GM18520 (cell line): ENCODE measurements around the gene C14orf180.

Experiments used
- ATAC-seq: cut with Tn5 transposase; IDR thresholded peaks from one replicate; pipeline ENCODE4 v1.9.1; 2021; ENCODE audit not compliant: unreplicated experiment

C14orf180 gene

DNA sequence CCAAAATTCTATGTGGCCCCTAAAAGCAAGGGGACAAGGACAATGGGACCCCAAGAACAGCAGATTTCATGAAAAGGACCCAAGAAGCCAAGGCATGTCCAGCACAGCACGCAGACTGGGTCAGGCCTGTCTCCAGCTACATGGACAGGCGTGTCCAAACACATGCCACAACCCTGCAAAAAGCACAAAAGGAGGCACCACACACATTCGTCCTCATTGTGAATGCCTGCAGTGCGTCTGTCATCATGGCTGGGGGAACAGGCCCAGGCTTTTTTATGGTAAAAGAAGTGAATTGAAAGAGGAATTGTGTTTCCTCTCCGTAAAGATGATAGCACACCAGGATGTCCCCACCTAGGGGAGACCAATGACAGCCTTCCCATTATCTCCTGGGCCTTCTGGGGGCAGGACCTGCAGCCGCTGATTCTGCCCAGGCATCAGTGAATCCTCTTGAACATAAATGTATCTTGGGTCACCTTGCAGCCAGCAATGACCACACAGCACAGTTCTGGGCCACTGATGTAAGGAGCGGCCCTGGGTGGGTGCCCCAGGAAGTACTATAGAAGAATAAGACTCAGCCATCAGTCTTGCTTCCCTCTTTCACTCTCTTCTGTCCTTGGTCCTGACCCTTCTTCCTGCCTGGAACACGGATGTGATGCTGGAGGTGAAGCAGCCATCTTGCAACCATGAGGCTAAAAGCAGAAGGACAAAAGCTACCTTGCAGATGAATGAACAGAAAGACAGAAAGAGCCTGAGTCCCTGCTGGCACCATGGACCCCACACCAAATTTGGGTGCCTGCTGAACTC lies 29.8 kb upstream of the C14orf180 start:
- ATAC-seq = no peak

DNA sequence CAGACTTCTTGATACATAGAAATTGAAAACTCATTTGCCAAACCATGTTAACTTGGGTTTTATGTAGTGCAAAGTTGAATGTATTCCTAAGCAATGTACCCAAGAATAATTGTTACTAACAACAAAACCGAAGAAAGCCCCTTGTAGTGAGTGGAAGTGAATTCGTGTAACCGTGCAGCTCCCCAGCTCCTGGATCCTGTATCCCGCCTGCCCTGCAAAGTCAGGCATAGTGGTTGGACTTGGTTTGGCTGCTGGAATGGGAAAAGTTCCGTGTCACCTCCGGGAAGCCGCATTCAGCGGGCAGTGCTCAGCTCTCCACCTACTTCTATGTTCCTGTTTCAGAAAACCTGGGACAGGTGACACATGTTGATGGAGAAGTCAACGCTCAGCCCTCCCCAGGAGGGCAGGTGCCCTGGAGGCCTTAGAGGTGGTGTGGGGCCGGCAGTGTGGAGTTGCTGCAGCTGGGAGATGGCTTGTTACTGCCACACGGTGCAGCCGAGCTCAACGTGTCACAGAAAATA lies 29.2 kb upstream of the C14orf180 start:
- no peak for ATAC-seq

DNA sequence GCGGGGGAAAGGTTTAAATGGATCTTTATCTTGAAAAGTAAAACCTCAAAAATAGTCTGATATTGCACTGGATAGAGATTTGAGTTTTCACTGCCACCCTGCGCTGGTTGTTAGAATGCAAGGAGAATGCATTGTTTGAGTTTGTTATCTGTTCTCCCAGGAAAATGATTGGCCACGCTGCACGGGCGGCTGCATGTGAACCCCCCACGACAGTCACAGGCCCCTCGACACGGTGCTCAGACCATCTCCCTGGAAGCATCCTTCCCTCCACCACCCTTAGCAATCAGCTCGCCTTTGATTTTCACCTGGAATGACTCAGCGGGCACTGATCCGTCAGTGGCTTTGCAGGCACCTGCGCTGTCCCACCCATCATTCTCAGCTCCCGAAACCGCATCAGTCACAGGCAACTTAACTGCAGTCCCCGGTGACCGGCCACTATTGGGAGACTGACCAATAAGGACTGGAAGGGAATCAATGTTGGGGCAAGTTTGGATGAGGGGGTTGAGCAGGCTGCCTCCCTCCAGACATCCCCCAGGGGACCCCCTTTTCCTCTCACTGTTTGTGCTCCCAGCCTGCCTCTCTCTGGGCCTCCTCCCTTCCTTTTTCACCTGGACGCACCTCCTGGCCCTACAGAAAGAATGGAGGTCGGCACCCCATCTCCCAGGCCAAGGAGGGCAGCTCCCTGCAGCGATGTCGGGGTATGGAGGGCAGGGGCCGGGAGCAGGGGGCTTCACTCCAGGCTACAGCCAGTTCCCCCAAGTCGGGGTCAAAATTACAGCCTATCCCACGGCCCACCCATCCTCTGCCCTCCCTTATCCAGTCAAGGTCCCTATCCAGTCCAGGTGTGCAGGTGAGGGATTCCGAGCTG lies 28.5 kb upstream of the C14orf180 start:
- no peak for ATAC-seq

DNA sequence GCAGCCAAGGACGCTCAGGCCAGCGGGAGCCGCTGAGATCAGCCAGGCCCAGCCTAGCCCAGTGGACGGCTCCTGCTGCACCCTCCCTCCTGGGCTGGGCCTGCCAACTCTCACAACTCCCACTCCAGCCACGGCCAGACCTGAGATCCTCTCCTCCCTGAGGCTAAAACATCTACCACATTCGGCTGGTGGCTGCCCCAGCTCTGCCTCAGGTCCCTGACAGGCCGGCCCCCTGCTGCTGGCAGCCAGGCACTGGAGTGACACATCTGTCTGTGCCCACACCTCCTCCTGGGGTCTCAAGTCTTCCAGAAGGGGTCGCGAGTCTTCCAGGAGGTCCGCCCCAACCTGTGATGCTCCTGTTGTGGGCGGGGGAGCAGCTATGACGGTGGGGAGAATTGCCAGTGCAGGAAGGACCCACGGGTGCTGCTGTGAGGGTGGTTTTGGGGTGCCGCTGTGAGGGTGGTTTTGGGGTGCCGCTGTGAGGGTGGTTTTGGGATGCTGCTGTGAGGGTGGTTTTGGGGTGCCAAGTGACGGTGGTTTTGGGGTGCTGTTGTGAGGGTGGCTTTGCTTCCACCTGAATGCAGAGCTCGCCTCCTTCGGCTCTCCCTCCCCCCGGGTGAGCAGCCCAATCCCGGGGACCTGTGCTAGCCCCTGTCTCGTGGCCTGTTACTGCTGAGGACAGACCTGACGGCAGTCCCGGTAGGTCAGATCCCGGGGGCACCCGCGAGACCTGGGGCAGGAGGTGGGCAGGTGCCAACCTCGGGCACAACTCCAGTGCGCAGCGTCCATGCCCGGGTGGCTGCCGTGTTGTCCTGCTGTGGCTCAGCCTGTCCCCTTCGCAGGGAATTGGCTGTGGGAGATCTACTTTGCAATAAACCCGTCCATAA lies 27.5 kb upstream of the C14orf180 start:
- no peak for ATAC-seq

DNA sequence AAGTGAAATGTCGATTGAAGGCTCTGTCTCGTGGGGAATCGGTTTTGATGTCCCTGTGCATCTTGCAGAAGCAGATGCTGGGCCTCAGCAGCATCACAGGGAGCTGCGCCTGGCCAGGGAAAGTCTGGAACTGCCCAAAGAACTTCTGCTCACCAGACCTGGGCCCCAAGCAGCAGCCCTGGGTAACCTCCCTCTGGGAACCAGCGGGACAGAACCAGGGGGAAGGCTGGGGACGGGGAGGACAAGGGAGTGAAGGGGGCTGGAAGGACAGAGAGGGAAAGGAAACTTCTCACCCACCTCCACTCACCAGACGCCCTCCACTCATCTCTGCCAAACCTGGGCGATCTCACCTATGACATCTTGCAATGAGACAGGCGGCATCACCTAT lies 26.8 kb upstream of the C14orf180 start:
- no peak for ATAC-seq

DNA sequence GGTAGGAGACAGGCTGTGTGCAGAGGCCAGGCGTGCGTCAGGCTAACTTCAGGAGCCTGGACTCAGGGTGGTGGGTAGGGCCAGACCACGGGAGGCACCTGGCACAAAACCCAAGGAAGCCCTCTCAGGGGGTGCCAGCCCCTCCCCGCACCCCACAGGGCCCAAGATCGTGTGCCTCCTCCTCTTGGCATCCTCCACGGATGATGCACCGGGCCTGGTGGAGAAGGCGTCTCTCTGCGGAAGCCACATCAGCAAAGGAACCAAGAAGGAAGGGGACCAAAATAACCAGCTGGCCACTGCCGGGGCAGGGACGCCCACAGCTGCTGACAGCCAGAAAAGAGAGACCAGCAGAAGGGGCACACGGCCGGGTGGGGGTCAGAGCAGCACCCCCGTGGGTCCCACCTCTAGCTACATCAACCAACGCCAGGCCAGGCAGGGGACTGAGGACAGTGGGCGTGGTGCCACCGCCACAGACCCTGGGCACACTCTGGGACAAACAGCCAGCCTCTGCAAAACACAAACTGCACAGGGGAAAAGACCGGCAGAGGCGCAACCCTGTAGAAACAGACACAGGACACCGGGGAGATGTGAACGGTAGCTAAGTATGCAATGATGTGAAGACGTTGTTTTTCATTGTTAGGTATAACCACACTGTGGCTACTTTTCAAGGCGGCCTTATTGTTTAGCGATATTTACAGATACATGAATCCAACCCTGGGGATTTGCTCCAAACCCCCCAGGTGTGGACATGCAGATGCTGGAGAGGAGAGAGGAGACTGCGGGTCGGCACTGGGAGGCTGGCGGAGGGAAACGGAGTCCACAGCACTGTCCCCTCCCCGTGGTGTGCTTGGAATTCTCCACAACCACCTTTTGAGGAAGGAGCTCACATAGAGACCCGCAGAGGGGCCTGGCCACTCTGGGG lies 26.1 kb upstream of the C14orf180 start:
- no peak for ATAC-seq

DNA sequence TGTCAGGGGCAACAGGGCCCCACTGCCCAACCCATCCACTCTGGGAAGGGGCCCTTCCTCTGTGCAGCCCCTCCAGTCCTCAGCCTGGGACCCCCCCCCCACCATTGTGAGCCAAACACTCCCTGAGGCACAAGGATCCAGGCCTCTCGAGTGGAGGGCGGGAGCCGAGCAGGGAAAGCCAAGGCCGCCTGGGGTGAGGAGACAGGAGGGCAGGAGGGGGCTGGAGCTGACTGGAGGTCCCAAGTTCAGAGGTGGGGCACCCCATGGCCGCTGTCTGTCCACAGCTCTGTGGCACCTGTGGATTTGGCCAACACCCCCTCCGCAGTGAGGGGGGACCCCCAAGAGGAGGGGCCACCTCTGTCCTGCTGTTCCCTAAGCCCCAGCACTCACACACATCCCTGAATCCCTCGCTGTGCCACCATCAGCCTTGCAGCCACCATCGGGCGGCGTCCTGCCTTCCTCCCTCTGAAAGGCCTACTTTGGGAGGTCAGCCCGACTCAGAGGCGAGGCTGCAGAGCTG lies 25.4 kb upstream of the C14orf180 start:
- no peak for ATAC-seq

DNA sequence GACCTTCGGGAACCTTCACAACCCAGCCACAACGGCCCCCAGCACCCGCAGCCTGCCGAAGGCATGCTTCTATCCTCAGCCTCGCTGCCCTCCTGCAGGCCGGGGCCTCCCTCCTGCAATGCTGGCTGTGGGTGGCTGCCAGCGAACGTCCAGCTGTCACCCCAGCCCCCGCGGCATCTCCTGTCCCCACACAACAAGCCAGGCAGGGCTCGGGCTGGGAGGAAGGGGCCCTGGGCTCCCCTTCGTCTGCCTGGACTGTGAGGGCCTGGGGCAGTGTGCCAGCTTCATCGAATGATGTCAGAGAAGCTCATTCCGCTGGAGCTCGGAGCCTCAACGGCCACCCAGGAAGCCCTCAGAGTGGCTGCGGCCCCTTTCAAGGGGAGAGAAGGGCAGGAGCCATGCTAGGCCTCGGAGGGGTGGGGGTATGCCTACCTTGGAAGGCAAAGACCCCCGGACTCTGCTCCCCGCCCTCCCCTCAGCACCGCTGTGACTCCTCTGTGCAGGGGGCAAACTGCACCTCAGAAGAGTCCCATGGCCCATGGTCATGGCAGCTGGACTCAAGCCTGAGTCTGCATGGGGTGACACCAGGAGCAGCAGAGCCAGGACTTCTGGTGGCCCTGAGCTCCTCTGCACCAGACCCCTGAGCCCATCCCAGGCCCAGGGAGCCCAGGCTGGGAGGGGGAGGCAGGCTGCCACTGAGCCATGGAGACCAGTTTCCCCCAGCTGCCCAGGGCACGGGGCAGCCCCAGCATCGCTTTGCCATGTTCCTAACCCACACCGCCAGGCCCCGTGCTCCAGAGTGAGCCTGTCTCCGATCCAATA lies 24.7 kb upstream of the C14orf180 start:
- no peak for ATAC-seq

DNA sequence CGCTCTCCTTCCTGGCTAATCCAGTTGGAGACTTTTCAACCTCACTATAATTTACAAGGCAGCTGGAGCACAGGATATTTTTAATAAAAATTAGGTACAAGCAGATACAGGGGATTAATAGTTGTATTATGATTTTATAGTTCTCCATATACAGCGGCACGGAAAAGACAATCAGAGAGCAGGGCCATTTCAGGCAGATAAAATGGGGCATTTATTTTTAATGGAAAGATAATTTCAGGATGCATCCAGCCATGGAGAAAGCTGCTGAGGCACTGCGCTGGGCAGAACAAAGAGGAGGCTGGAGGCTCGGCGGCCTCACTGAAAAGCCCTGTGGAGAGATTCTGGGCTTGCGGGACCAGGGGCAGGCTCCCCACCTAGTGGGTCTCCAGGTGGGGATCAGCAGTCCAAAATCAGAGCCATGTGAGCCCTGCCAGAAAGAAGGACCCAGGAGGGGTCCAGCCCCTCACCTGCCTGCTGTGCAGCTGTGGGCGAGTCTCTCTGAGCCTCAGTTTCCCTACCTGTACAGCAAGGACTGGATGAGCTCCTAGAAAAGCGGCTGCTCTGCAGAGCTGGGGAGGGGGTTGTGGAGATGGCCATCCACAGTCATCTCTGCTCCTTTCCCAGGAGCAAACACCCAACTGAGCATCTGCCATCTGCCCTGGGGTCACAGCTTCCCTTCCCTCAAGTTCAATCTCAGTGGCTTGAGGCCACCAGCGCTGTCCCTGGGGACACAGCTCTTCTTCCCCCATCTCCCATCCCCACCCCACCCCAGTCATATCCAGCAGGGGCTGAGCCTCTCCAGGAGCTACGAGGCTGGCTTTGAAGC lies 23.9 kb upstream of the C14orf180 start:
- no peak for ATAC-seq

DNA sequence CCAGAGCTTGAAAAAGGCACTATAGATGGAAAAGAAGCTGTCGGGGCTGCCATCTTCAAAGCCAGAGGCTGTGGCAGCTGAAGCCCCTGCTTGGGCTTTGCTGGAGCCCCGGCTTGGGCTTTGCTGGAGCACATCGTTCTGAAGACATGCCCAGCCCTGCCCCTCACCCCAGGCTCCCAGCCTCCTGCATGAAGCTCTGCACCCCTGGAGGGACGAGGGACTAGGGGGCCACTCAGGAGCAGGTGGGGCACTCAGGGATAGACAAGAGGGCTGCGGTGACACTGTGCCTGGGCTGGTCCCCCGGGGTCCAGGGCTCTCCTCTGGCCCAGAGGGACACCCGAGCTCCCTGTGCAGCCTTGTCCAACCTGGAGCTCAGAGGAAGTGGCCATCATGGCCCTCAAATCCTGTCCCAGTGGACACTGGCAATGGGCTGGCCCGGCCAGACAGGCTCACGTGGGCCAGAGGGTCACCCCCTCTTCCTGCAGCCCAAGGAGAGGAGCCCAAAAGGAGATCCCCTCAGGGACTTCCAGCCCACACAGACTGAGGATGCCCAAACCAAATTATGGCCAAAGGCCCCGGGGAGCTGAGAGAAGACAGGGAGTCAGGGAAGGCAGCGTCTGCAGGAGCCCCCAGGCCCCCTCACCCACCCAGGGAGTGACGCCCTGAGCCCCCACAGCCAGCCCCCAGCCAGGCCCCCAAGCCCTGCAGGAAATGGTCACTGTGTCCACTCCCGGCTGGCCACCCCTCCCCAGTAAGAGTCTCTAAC lies 23.1 kb upstream of the C14orf180 start:
- ATAC-seq = no peak

DNA sequence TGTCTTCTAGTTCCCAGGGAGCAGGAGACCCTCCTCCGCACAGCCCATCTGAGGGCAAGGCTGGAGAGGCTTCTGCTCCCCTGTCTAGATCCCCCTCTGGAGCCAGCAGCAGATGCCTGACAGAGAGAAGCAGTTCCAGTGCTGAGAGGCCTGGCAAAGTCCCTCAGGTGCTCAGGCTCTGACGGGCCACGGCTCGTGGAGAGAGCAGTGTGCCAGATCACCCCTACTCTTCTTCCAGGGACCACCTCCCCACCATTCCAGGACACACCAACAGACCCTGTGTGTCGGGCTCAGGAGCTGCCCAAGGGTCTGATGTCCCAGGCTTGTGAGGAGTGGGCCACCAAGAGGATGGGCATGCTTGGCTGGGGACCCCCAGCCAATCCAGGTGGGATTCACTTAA lies 22.5 kb upstream of the C14orf180 start:
- ATAC-seq = no peak

DNA sequence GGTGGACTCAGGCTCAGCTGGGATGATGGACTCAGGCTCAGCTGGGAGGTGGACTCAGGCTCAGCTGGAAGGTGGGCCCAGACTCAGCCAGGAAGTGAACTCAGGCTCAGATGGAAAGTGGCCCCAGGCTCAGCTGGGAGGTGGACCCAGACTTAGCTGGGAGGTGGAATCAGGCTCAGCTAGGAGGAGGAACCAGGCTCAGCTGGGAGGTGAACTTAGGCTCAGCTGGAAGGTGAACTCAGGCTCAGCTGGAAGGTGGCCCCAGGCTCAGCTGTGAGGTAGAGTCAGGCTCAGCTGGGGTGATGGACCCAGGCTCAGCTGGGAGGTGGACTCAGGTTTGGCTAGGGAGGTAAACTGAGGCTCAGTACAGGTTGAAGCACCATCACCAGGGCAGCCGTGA lies 21.8 kb upstream of the C14orf180 start:
- no peak for ATAC-seq

DNA sequence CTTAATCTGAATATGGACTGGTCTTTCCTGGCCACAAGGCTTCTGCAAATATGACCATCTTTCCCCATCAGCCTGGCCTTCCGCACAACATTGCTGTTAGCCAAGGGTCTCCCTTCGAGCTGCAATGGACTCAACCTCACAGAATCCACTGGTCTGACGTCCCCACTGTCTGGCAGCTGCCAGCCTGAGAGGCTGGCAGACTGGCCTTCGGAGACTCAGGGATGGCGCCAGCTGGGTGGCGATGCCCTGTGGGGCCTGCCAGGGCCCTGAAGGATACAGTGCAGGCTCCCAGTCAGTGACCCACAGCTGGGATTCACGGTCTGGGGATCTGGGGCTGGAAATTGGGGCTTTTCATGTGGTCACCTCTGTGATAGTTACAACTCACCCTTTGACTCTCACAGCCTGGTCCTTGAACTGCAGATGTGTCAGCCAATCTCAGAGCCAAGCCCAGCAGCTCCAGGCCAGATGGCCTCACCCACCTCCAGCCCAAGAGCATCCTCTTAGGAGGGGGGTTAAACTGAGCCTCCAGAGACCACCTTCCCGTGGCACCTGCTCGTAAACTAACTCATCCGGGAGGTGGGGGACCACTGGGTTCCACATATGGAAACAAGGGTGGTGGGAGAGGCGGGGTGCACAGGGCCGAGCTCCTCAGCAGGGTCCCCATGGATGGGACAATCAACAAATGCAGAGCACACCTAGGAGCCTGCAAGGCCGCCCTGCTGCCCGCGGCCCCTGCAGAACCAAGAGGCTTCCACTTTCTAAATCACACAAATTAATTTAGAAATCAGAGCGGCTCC lies 21.1 kb upstream of the C14orf180 start:
- ATAC-seq = no peak

DNA sequence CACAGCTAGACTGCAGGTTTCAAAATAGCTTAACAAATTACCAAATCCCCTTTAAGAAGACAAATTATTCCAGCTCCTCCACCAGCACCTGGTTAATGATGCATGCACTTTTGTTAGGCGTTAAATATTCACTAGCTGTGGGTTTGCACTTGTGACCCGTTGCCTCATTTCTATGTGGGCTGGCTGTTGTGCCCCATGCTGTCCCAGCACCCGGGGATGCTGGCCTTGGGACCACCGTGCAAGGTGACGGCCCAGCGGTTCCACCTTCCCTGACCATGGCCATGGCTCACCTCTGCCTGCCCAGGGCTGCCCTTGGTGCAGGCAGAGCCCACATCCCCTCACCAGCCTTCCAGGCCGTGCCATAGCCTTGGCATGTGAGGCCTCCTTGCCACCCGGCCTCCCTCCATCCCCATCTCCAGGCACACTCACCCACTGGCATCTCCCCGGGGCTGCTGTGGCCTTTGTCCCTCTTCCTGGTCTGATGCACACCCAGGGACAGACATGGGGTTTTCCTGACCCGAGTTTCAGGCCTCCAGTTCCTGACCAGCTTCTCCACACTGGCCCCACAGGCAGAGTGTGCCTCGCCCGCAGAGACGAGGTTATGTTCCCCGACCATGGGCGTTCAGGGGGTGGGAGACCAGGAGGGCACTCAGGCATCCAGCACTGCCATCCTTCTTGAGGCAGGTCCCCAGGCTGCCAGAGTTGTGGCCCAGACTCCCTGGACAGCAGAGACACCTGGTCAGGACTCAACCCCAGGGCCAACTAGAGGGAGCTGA lies 20.3 kb upstream of the C14orf180 start:
- ATAC-seq = no peak

DNA sequence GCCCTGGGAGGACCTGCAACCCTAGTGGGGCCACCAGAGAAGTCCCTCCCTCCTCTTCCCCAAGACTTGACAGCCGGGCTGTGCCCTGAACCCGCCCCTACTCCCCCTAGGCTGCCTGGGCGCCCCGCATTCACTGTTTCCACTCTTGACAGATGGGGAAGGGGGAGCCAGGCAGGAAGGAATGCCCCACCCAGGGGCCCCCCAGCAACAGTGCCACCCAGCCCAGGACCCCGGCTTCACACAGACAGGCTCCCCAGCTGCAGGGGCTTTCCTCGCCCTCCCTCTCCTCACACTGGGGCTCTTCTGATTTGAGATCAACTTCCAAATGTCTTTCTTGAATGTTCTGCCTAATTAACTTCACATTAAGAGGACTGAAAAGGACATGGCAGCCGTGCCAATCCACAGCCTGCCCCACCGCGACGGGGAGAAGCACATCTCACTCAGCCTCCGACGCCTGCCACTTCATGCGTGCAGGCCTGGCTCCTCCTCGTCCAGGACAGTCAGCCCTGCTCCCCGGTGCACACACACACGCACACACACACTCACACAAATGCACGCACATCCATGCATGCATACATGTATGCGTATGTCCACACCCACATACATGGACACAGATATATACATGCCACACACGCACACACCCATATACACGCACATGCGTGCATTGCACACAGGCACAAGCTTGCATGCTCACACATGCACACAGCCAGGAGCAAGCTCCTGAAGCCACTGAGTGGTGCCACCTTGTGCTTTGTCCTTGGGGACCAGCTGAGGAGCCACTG lies 19.6 kb upstream of the C14orf180 start:
- no peak for ATAC-seq
